ENCODE results near the gene SCYL1. TPM values are rescaled to one million over a fixed set of nuclear protein-coding genes. Genes with fewer than 3 reads are reported as not detected.

The SCYL1 gene
- total RNA-seq, 1 experiment from 2014 or later: 104 TPM

GRCh38 chr11:65580031-65580692 lies 55.3 kb downstream of the SCYL1 start:
- H3K27ac ChIP-seq (ENCODE audit: low read depth, low read length): no peak overlapping the region
- RAD21 ChIA-PET (ENCODE audit: low non-redundant PET in 1 of 2, low total read pairs in 2 of 2, uncharacterized antibody in 2 of 2, unreplicated experiment in 2 of 2): no interaction called here
- POLR2A ChIA-PET: no interaction called here
- H4K20me1 ChIP-seq (ENCODE audit: insufficient read depth): no peaks in the 10 kb centered on the region
- no TSS peak for BruUV-seq (replicated peaks)
- H3K4me1 ChIP-seq (ENCODE audit: control insufficient read depth in 1 of 2, insufficient read depth in 2 of 2, low read length in 2 of 2): peaks cover 22 to 26% of the 10 kb centered on the region in 2 experiments
- H3K4me3 ChIP-seq (replicated peaks in 1 of 2; ENCODE audit: low read depth in 1 of 2, low read length in 2 of 2): no peak overlapping the region
- no peaks in the 10 kb centered on the region for H3K9me2 ChIP-seq (ENCODE audit: insufficient read depth)
- CTCF ChIA-PET: no interaction called here
- TF ChIP-seq RAD21 (IDR thresholded peaks at IDR 0.05; ENCODE audit: low read depth) (no peak), JUND (IDR thresholded peaks at IDR 0.05) (no peak), REST (IDR thresholded peaks at IDR 0.05; ENCODE audit: low read depth) (no peak), ZBTB33 (IDR thresholded peaks at IDR 0.05; ENCODE audit: extremely low read depth, insufficient replicate concordance, low read length) (no peak)
- ATAC-seq: no peak
- H3K9me3 ChIP-seq (ENCODE audit: control insufficient read depth in 1 of 2, insufficient read depth in 1 of 2, low read depth in 1 of 2, low read length in 2 of 2): no peaks in the 10 kb centered on the region
- H3K9ac ChIP-seq (ENCODE audit: low read length): no peak overlapping the region
- H3K79me2 ChIP-seq (ENCODE audit: insufficient read depth, low read length): peaks cover 19% of the 10 kb centered on the region; the same call in 1 of the 2 replicates
- intact Hi-C loops (cut with micrococcal nuclease): no loop called here
- H3K36me3 ChIP-seq (ENCODE audit: control insufficient read depth in 1 of 2, insufficient read depth in 2 of 2, low read length in 2 of 2): peaks cover 2 to 4% of the 10 kb centered on the region in 2 experiments; a peak in 2 of 4 replicates
- H3K4me2 ChIP-seq (ENCODE audit: low read length): no peak overlapping the region
- no peak overlapping the region for H2AFZ ChIP-seq (ENCODE audit: low read depth, low read length, poor library complexity, severe bottlenecking)
- no peak for DNase-seq (ENCODE audit: low read depth, low spot score)
- no peaks in the 10 kb centered on the region for H3K27me3 ChIP-seq (ENCODE audit: insufficient read depth, low read length)
